SKM-1 (cell line): Measurements from ENCODE around the gene CRTC3.
"Not testable (repeated sequence)": the region's sequence is repeated elsewhere in the genome, so short reads cannot be mapped to it uniquely, and the experiment has no call there.

Source experiments
- DNase-seq: peaks from one replicate; lab custom pipeline; 2025; ENCODE audit not compliant: unreplicated experiment; lab: John Stamatoyannopoulos, UW

The CRTC3 gene

GRCh38 chr15:90618330-90619125 is 88.8 kb downstream of the CRTC3 start:
- no peak for DNase-seq

- no peak for DNase-seq
These were observed 89.7 kb downstream of the CRTC3 start for GRCh38 chr15:90619468-90619867.

DNA sequence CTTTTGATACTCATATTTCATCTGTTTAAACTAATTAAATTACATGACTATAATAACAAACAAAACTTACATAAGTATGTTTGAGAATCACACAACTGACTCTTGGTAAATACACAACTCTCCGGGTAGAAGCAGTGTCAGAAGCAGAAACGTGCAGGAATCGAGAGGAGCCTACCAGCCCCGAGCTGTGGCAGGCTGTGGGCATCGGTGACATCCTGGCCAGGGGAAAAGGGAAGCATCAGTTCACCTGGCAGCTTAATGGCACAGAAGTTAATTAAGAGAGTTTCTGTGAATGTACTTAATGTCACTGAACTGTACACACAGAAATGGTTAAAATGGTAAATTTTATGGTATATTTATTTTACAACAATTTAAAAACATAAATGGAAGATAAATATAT is 90.2 kb downstream of the CRTC3 start:
- no peak for DNase-seq

- peak; percentile 66 for DNase-seq
These were observed 90.8 kb downstream of the CRTC3 start for GRCh38 chr15:90620379-90621067.

GRCh38 chr15:90623854-90624253 is 94.1 kb downstream of the CRTC3 start:
- DNase-seq, result no peak

DNA sequence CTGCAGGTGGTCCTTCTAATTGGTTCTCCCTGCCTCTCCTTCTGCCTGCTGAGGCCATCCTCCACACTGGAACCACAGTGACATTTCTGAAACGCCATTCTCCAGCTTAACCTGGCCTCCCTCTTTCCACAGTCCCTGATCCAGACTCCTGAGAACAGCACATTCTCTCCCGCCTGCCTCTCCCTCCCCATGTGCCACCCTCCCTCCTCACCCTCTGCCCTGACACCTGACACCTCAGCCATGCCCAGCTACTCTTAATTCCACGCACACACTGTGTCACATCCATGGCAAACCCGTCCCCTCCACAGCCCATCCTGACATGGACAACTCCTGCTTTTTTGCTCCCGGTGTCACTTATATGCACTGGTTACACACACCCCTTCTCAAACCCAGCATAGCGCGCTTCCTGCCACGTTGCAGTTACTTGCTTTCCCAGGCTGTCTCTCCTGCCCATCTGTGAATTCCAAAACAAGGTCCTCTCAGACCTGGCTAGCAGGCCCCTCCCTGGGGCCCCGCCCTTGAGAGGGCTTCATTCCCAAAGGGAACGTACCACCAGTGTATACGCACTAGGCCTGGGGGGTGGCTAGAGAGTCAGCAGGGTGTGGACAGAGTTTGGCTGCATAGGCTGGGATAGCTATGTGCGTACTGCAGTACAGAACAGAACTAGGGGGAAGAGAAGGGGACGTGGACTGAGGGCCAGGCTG is 94.7 kb downstream of the CRTC3 start:
- no peak for DNase-seq

DNA sequence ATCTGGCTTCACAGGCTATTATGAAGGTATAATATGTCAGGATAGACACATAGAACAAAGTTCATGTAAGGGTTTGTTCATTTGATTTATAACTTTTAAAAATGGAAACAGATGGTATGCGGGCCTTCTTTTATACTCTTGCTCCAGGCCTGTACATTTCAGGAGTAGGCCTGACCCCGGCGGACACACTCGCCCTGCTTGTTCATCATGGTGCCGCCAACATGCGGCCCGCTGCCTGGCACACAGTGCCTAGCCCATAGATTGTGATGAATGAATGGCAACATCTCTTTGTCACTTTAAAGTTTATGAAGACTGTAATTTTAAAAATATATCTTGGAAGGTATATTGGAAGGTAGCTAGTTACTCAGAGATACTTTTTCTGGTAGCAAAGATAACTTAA is 95.3 kb downstream of the CRTC3 start:
- DNase-seq, result no peak

GRCh38 chr15:90629217-90629616 is 99.5 kb downstream of the CRTC3 start:
- DNase-seq, result no peak

DNA sequence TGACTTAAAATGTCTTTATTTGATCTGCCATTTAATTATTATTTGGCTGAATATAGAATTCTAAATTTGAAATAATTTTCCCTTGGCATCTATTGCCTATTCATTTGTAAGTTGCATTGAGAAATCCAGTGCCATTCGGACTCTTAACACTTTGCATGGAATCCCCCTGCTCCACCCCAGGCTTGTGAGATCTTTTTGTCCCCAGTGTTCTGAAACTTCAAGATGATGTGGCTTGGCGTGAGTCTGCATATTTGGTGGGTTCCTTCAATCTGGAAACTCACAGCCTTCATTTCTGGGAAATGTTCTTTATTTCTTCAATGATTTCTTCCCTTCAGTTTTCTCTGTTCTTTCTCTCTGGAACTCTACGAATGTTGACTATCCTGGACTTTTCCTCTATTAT is 103.6 kb downstream of the CRTC3 start:
- no peak for DNase-seq

GRCh38 chr15:90636993-90637392 is 107.3 kb downstream of the CRTC3 start:
- not testable (repeated sequence) for DNase-seq

DNA sequence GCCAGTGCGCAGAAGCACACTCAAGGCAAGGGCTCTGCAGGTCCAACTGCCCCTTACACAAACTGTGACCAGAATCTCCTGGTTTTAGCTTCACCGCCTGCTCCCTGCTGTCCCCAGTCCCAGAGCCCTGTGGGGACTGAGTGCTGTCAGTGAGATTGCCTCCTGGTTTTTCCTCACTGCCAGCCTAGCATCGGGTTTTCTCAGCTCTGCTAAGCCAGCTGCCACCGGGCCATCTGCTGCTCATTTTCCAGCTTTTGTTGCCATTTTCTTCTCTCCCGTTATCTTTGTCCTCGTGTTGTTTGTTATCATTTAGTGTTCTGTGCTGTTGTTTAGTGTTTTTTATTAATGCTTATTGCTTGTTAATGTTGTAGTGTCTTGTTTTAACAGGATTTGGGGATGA is 108.0 kb downstream of the CRTC3 start:
- DNase-seq, result no peak

DNA sequence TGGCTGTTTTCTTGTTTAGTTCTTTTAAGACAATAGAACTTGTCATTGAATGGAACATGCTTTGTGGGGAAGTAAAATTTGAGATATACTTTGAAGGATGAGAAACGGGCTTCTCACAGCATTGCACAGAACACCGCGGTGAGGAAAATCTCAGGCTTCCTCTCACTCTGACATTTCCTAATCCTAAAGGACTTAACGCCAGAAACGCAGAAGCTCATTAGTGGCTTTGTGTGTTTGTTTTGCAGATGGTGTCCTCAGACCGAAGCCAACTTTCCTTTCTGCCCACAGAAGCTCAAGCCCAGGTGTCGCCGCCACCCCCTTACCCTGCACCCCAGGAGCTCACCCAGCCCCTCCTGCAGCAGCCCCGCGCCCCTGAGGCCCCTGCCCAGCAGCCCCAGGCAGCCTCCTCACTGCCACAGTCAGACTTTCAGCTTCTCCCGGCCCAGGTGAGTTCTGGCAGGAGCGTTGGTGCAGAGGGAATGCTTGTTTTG is 108.5 kb downstream of the CRTC3 start:
- peak; percentile 46 for DNase-seq

GRCh38 chr15:90638963-90639362 is 109.2 kb downstream of the CRTC3 start:
- DNase-seq, result no peak

- DNase-seq, result no peak
These were observed 111.1 kb downstream of the CRTC3 start for GRCh38 chr15:90640862-90641261.

GRCh38 chr15:90641581-90642463 is 112.1 kb downstream of the CRTC3 start:
- DNase-seq, result no peak

DNA sequence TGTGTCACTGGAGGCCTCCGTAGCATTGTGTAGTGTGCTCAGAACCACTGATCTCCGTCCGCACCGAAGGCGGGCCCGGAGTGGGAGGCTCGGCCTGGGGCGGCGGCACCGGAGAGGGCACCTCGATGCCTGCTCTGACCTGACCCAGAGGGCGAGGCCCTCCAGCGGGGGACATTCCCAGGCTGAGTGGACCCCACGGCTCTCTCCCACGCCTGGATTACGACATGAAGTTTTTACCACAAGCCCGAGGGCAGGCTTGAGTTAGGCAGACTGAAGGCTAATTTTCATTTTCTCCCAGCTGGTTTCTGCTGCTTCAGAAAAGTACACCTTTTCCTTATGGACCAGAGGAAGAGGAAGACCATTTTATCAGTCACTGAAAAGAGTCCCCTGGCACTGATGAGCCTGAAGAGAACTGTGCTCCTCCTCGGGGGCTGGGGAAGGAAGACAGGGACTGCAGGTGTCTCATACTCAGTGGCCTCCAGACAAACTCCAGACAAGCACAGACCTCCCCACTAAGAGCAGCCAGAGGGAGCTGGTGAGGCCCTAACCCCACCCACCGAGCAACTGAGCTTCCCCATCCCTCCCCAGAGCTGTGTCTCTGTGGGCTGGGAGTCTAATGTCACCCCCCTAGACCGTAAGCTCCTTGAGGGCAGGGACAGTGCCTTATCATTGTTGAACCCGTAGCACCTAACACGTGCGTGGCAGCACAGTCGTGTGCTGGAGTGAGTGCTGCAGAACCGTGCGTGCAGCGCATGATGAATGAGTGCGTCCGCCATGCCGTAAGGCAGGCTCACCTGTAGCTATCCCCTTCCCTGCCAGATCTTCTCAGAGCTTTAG is 113.0 kb downstream of the CRTC3 start:
- no peak for DNase-seq

GRCh38 chr15:90643301-90643632 is 113.5 kb downstream of the CRTC3 start:
- DNase-seq, result no peak

GRCh38 chr15:90644526-90644925 is 114.8 kb downstream of the CRTC3 start:
- DNase-seq, result no peak

GRCh38 chr15:90644952-90645725 is 115.4 kb downstream of the CRTC3 start:
- no peak for DNase-seq
